ENCODE data around the gene CNOT8. TPM values are rescaled to one million over a fixed set of nuclear protein-coding genes. Genes with fewer than 3 reads are reported as not detected.

The CNOT8 gene
- total and polyA plus RNA-seq, 9 of the 15 experiments (the other 6 are each of a cell fraction or from before 2014, with no cell fraction given) = 15.2 to 68.9 (median 52.1) TPM

DNA sequence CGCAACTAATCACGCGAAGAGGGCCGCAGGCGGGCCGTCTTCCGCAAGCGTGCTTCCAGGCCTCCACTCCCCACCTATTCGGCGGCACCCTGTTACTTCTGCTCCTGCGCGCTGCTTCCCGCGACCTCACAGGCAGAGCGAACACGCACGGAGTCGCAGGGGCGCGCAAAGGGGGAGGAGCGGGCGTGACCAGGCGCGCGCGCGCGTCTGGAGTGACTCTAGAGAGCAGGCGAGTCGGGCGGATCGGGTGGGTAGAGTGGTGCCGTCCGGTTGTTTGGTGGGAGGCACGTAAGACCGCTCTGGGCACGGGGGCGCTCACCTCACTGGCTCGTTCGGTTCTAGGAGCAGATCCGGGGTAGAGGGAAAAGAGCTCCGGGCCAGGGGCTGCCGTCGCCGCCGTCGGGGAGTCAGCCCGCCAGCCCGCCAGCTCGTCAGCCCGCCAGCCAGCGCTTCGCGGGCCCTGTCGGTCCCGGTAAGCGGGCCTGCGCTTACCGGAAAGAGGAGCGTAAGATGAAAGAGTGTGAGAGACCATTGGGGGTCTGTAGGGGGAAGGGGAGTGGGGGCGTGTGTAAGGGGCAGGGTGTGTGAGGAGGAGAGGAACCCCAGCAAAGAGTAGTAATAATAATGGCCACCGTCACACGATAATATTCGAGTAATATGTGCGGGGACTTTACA is at the start of gene CNOT8 (continued):
- TF ChIP-seq, protein P1, sequence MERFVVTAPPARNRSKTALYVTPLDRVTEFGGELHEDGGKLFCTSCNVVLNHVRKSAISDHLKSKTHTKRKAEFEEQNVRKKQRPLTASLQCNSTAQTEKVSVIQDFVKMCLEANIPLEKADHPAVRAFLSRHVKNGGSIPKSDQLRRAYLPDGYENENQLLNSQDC (CRISPR knock-in tag; IDR thresholded peaks at IDR 0.05) = no peak
- TF ChIP-seq, protein P2, sequence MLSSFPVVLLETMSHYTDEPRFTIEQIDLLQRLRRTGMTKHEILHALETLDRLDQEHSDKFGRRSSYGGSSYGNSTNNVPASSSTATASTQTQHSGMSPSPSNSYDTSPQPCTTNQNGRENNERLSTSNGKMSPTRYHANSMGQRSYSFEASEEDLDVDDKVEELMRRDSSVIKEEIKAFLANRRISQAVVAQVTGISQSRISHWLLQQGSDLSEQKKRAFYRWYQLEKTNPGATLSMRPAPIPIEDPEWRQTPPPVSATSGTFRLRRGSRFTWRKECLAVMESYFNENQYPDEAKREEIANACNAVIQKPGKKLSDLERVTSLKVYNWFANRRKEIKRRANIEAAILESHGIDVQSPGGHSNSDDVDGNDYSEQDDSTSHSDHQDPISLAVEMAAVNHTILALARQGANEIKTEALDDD (IDR thresholded peaks at IDR 0.05) = no peak
- TF ChIP-seq ZFP30 (CRISPR knock-in tag; IDR thresholded peaks at IDR 0.05; ENCODE audit: borderline replicate concordance) (no peak), ZNF717 (CRISPR knock-in tag; IDR thresholded peaks at IDR 0.05) (no peak), BDP1 (IDR thresholded peaks at IDR 0.05; ENCODE audit: insufficient read depth, insufficient read length) (no peak), ZNF354B (CRISPR knock-in tag; IDR thresholded peaks at IDR 0.05) (no peak), ETV1 (tag; conservative IDR thresholded peaks at IDR 0.05; ENCODE audit: low read depth) (peak; percentile 44; the same call in 1 of the 2 replicates), ZNF23 (CRISPR knock-in tag; IDR thresholded peaks at IDR 0.05) (no peak), EP400 (IDR thresholded peaks at IDR 0.05) (peak; percentile 74), KLF10 (CRISPR knock-in tag; IDR thresholded peaks at IDR 0.05) (no peak), NFIC (IDR thresholded peaks at IDR 0.05) (peak; percentile 32; the same call in 1 of the 2 replicates), HMG20A (CRISPR knock-in tag; conservative IDR thresholded peaks at IDR 0.05) (no peak), POLR2A (conservative IDR thresholded peaks at IDR 0.05) (peak; percentile 95), PTRF (tag; IDR thresholded peaks at IDR 0.05) (no peak), SMAD3 (CRISPR knock-in tag; conservative IDR thresholded peaks at IDR 0.05) (0 out of 2 replicates have a peak, but pooled peaks have one; percentile 13), STAG1 (CRISPR knock-in tag; IDR thresholded peaks at IDR 0.05; ENCODE audit: borderline replicate concordance) (no peak), RAD51 (IDR thresholded peaks at IDR 0.05; ENCODE audit: borderline replicate concordance, low read depth) (no peak), NFE2 (IDR thresholded peaks at IDR 0.05; ENCODE audit: low read depth) (no peak), EGR1 (conservative IDR thresholded peaks at IDR 0.05) (peak; percentile 43; the same call in 1 of the 2 replicates)
- TF ChIP-seq, protein P3, sequence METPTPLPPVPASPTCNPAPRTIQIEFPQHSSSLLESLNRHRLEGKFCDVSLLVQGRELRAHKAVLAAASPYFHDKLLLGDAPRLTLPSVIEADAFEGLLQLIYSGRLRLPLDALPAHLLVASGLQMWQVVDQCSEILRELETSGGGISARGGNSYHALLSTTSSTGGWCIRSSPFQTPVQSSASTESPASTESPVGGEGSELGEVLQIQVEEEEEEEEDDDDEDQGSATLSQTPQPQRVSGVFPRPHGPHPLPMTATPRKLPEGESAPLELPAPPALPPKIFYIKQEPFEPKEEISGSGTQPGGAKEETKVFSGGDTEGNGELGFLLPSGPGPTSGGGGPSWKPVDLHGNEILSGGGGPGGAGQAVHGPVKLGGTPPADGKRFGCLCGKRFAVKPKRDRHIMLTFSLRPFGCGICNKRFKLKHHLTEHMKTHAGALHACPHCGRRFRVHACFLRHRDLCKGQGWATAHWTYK (CRISPR knock-in tag; IDR thresholded peaks at IDR 0.05) = peak; percentile 70
- TF ChIP-seq, protein P4, sequence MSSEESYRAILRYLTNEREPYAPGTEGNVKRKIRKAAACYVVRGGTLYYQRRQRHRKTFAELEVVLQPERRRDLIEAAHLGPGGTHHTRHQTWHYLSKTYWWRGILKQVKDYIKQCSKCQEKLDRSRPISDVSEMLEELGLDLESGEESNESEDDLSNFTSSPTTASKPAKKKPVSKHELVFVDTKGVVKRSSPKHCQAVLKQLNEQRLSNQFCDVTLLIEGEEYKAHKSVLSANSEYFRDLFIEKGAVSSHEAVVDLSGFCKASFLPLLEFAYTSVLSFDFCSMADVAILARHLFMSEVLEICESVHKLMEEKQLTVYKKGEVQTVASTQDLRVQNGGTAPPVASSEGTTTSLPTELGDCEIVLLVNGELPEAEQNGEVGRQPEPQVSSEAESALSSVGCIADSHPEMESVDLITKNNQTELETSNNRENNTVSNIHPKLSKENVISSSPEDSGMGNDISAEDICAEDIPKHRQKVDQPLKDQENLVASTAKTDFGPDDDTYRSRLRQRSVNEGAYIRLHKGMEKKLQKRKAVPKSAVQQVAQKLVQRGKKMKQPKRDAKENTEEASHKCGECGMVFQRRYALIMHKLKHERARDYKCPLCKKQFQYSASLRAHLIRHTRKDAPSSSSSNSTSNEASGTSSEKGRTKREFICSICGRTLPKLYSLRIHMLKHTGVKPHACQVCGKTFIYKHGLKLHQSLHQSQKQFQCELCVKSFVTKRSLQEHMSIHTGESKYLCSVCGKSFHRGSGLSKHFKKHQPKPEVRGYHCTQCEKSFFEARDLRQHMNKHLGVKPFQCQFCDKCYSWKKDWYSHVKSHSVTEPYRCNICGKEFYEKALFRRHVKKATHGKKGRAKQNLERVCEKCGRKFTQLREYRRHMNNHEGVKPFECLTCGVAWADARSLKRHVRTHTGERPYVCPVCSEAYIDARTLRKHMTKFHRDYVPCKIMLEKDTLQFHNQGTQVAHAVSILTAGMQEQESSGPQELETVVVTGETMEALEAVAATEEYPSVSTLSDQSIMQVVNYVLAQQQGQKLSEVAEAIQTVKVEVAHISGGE (CRISPR knock-in tag; IDR thresholded peaks at IDR 0.05) = peak in 2 of 3 experiments; percentile 39 to 66; a peak in 1 of 6 replicates
- TF ChIP-seq, protein P5, sequence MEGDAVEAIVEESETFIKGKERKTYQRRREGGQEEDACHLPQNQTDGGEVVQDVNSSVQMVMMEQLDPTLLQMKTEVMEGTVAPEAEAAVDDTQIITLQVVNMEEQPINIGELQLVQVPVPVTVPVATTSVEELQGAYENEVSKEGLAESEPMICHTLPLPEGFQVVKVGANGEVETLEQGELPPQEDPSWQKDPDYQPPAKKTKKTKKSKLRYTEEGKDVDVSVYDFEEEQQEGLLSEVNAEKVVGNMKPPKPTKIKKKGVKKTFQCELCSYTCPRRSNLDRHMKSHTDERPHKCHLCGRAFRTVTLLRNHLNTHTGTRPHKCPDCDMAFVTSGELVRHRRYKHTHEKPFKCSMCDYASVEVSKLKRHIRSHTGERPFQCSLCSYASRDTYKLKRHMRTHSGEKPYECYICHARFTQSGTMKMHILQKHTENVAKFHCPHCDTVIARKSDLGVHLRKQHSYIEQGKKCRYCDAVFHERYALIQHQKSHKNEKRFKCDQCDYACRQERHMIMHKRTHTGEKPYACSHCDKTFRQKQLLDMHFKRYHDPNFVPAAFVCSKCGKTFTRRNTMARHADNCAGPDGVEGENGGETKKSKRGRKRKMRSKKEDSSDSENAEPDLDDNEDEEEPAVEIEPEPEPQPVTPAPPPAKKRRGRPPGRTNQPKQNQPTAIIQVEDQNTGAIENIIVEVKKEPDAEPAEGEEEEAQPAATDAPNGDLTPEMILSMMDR (IDR thresholded peaks at IDR 0.05 in 2 of 3, conservative IDR thresholded peaks at IDR 0.05 in 1 of 3; ENCODE audit: insufficient read depth in 2 of 3, low read depth in 1 of 3, low read length in 3 of 3) = 0 out of 6 replicates have a peak, but pooled peaks of 2 of the 3 experiments have one; percentile 0 to 3
